HEK293T (cell line): ENCODE data around the gene GRB7.

Experiments
- BHLHE40 ChIP-seq: fragments of 450-650 bp; IDR thresholded peaks from 2 replicates; pipeline ENCODE4 v1.6.1; 2016; ENCODE audit warnings: mild to moderate bottlenecking, moderate library complexity, borderline replicate concordance
- CTBP1 ChIP-seq: fragments of 450-650 bp; IDR thresholded peaks from 2 replicates; pipeline ENCODE4 v1.6.1; 2016; ENCODE audit warnings: borderline replicate concordance
- ELF4 ChIP-seq: fragments of 450-650 bp; IDR thresholded peaks from 2 replicates; pipeline ENCODE4 v1.6.1; 2017; ENCODE audit warnings: antibody characterized with exemption
- FOXA1 ChIP-seq: fragments of 450-650 bp; IDR thresholded peaks from 2 replicates; pipeline ENCODE4 v1.6.1; 2016; ENCODE audit warnings: mild to moderate bottlenecking
- FOXK2 ChIP-seq: fragments of 450-650 bp; IDR thresholded peaks from 2 replicates; pipeline ENCODE4 v1.6.1; 2016; ENCODE audit warnings: mild to moderate bottlenecking
- FOXM1 ChIP-seq: fragments of 450-650 bp; IDR thresholded peaks from 2 replicates; pipeline ENCODE4 v1.6.1; 2017; ENCODE audit warnings: mild to moderate bottlenecking, borderline replicate concordance
- HDGF ChIP-seq: fragments of 450-650 bp; IDR thresholded peaks from 2 replicates; pipeline ENCODE4 v1.6.1; 2017; ENCODE audit warnings: antibody characterized with exemption, borderline replicate concordance
- L3MBTL2 ChIP-seq: fragments of 450-650 bp; conservative IDR thresholded peaks from 2 replicates; pipeline ENCODE4 v1.6.1; 2016; ENCODE audit warnings: mild to moderate bottlenecking
- LEF1 ChIP-seq: fragments of 450-650 bp; IDR thresholded peaks from 2 replicates; pipeline ENCODE4 v1.6.1; 2017; ENCODE audit warnings: mild to moderate bottlenecking, borderline replicate concordance
- NFRKB ChIP-seq: fragments of 450-650 bp; IDR thresholded peaks from 2 replicates; pipeline ENCODE4 v1.6.1; 2016; ENCODE audit warnings: mild to moderate bottlenecking, moderate library complexity
- SP1 ChIP-seq: fragments of 450-650 bp; IDR thresholded peaks from 2 replicates; pipeline ENCODE4 v1.6.1; 2017
- SUZ12 ChIP-seq: fragments of 450-650 bp; IDR thresholded peaks from 2 replicates; pipeline ENCODE4 v1.6.1; 2016; ENCODE audit warnings: mild to moderate bottlenecking
- TARDBP ChIP-seq: fragments of 450-650 bp; IDR thresholded peaks from 2 replicates; pipeline ENCODE4 v1.6.1; 2016
- TF ChIP-seq, protein P1 (sequence below): fragments of 450-650 bp; IDR thresholded peaks from 2 replicates; pipeline ENCODE4 v1.6.1; 2016

DNA sequence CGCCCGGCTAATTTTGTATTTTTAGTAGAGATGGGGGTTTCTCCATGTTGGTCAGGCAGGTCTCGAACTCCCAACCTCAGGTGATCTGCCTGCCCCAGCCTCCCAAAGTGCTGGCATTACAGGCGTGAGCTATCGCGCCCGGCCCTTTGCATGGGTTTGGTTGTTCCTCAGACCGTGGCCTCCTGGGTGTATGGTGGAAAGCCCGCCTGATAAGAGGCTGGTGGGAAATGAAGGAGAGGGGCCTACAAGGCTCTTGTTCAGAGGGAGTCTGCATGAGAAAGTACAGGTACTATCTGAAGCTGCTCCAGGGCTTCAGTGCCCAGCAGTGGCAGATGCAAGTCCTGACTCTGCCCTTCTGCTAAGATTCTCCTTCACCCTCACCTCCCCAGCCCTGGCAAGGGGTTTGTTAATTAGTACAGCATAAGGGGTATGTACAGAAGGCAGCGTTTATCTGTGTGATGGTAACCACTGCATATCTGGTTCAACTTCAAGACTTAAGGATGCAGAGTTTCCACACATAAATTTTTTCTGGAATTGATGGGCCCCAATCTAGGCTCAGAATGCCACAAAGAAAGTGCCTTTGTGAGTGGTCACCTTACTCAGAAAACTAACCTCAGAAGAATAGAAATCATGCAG lies 24.2 kb downstream of the GRB7 start:
- TF ChIP-seq TARDBP, result no peak
- TF ChIP-seq FOXA1, result no peak
- no peak for TF ChIP-seq SP1
- TF ChIP-seq FOXM1, result no peak
- no peak for TF ChIP-seq L3MBTL2
- no peak for TF ChIP-seq ELF4
- TF ChIP-seq, protein P1, sequence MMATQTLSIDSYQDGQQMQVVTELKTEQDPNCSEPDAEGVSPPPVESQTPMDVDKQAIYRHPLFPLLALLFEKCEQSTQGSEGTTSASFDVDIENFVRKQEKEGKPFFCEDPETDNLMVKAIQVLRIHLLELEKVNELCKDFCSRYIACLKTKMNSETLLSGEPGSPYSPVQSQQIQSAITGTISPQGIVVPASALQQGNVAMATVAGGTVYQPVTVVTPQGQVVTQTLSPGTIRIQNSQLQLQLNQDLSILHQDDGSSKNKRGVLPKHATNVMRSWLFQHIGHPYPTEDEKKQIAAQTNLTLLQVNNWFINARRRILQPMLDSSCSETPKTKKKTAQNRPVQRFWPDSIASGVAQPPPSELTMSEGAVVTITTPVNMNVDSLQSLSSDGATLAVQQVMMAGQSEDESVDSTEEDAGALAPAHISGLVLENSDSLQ, result no peak
- no peak for TF ChIP-seq BHLHE40
- no peak for TF ChIP-seq HDGF
- TF ChIP-seq FOXK2, result no peak
- TF ChIP-seq NFRKB, result no peak
- no peak for TF ChIP-seq LEF1
- no peak for TF ChIP-seq CTBP1
- TF ChIP-seq SUZ12, result no peak
